Jurkat, Clone E6-1 (cell line): ENCODE data around the gene C19orf53.
"Not testable (repeated sequence)": the region's sequence is repeated elsewhere in the genome, so short reads cannot be mapped to it uniquely, and the experiment has no call there.

Source experiments
- DNase-seq: peaks from one replicate; pipeline ENCODE4 v3.0.0-alpha.2; 2011; ENCODE audit warnings: low read depth, low spot score
- H3K4me3 ChIP-seq: 2 replicates; pipeline ENCODE4 v1.5.1; 2011; ENCODE audit warnings: mild to moderate bottlenecking, low read length, control low read depth, moderate library complexity

C19orf53 gene

GRCh38 chr19:13793317-13793716 lies 19.1 kb downstream of the C19orf53 start:
- DNase-seq, H3K4me3 ChIP-seq: not testable (repeated sequence)

GRCh38 chr19:13794398-13794756 lies 20.1 kb downstream of the C19orf53 start:
- peak overlapping the region; percentile 80 for H3K4me3 ChIP-seq
- DNase-seq = no peak

- peak; percentile 97 for DNase-seq
- H3K4me3 ChIP-seq = peak within 1 kb of the TSS; percentile 80
Observed at GRCh38 chr19:13794757-13795589, 20.7 kb downstream of the C19orf53 start, which contains the start of gene ZSWIM4. Gene ZSWIM4, plus strand, starts transcription at chr19:13795443. Its CDS starts 206 bp downstream, at chr19:13795649.

GRCh38 chr19:13795595-13796300 lies 21.5 kb downstream of the C19orf53 start:
- DNase-seq = no peak
- peak overlapping the region; percentile 80 for H3K4me3 ChIP-seq

- DNase-seq = no peak
- H3K4me3 ChIP-seq = peak overlapping the region; percentile 80
Observed at GRCh38 chr19:13796301-13797057, 22.2 kb downstream of the C19orf53 start.

- DNase-seq = no peak
Observed at GRCh38 chr19:13797058-13797440, 22.8 kb downstream of the C19orf53 start.

GRCh38 chr19:13797870-13798269 lies 23.6 kb downstream of the C19orf53 start:
- H3K4me3 ChIP-seq = no peak overlapping the region
- DNase-seq = no peak

More at GRCh38 chr19:13797058-13797440, 22.8 kb downstream of the C19orf53 start:
- H3K4me3 ChIP-seq = no peak overlapping the region

- no peak for DNase-seq
- H3K4me3 ChIP-seq = no peak overlapping the region
Observed at GRCh38 chr19:13799669-13800068, 25.4 kb downstream of the C19orf53 start.

- DNase-seq = no peak
- no peak overlapping the region for H3K4me3 ChIP-seq
Observed at GRCh38 chr19:13803038-13803437, 28.8 kb downstream of the C19orf53 start.

GRCh38 chr19:13804830-13805683 lies 30.8 kb downstream of the C19orf53 start:
- no peak for DNase-seq
- no peak overlapping the region for H3K4me3 ChIP-seq

GRCh38 chr19:13806728-13807127 lies 32.5 kb downstream of the C19orf53 start:
- no peak overlapping the region for H3K4me3 ChIP-seq
- DNase-seq = no peak

- no peak overlapping the region for H3K4me3 ChIP-seq
Observed at GRCh38 chr19:13807421-13808021, 33.3 kb downstream of the C19orf53 start.

GRCh38 chr19:13808856-13809255 lies 34.6 kb downstream of the C19orf53 start:
- no peak for DNase-seq
- H3K4me3 ChIP-seq = no peak overlapping the region

More at GRCh38 chr19:13807421-13808021, 33.3 kb downstream of the C19orf53 start:
- DNase-seq = no peak

GRCh38 chr19:13812544-13812943 lies 38.3 kb downstream of the C19orf53 start:
- no peak for DNase-seq
- no peak overlapping the region for H3K4me3 ChIP-seq

- DNase-seq = no peak
- H3K4me3 ChIP-seq = no peak overlapping the region
Observed at GRCh38 chr19:13813147-13813546, 38.9 kb downstream of the C19orf53 start.

- DNase-seq = no peak
- no peak overlapping the region for H3K4me3 ChIP-seq
Observed at GRCh38 chr19:13814550-13814949, 40.3 kb downstream of the C19orf53 start.

GRCh38 chr19:13817018-13817614 lies 42.9 kb downstream of the C19orf53 start:
- no peak for DNase-seq
- H3K4me3 ChIP-seq = no peak overlapping the region
